ENCODE results near the gene TECPR2.
A peak's percentile ranks its signal among the peaks of the same experiment; 100 is the strongest.
"Not testable (repeated sequence)": the region's sequence is repeated elsewhere in the genome, so short reads cannot be mapped to it uniquely, and the experiment has no call there.

The TECPR2 gene

GRCh38 chr14:102508774-102509745 lies 146.3 kb downstream of the TECPR2 start:
- DNase-seq (ENCODE audit: low read depth in 3 of 3), result no peak

DNA sequence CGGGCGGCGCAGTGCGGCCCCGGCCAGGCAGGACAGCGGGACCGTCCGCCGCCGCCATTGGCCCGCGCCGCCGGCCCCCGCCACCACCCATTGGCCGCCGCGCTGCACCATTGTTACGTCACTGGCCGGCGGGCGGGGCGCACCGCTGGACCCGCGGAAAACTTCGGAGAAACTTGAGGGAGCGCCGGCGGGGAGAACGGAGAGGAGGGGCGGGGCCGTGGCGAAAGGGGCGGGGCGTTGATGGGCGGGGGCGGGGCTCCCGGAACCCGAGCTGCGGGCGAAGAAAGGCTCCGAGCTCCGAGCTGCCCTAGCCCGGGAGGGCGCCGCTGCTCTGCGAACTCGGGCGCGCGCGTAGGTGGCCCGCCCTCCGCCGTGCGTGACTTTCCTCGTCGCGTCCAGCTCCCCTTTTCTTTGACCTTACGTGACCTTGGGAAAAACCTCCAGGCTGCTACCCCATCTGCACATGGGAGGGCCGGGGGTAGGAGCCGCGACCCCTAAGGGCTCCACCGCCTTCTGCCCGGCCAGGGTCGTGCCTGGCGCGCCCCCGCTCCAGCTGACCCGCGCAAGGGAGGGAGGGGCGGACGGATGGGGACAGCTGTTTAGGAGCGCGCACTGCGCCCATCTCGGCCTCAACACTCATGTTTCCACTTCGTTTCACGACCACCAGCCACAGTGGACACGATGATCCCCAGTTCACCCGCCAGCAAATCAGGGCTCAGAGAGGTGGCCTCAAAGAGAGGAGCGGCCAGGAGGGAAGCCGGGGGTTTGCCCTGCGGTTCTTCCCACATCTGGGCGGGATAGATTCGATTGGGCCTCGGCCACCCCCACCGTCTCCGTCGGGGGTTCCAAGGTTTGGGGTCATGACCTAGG lies 147.2 kb downstream of the TECPR2 start, which contains the start of gene ANKRD9:
Gene ANKRD9 (minus strand): TSS at position 31 of the 870 bp plus-strand sequence. CDS start 1,887 bp downstream, outside the sequence.
- DNase-seq (ENCODE audit: low read depth in 3 of 3), result peak; percentile 87 to 88 (median 87)

DNA sequence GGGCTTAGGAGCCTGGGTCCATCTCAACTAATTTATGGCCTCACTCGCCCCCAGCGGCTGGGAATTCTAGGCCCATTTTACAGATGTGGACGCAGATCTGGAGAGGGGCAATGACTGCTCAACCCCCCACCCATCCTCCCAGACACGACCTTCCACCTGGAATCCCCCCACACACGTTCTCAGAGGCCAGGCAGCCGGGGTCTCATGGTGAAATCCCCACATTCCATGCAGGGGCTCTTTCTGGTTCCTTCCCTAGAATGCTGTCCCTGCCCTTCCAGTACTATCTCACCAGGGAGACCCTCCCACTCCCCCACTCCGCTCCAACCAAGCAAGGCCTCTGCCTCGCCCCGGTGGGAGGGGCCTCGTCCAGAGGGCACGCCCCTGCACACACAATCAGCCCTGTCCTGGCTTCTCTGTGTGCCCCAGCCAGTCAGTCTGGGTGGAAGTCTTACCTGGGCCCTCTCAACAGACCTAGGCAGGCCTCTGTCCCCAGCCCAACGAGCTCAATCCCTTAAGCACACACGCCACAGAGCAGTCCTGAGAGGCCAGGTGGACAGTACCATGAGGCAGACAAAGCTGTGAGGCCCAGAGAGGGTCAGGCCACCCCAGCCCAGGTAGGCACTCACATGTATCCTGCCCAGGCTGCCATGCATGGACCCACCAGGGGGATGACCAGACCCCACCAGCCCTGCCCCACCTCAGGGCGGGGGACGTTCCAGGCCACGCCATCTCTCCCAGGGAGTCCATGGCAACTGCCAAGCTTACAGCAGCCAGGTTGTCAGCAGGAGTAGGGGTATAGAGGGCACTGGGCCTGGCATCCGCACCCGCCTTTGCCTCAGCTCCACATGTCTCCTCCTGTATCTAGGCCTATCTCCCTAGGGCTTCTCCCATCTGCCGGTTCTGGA lies 148.1 kb downstream of the TECPR2 start:
- peak in 1 of 3 donors; percentile 18 for DNase-seq (ENCODE audit: low read depth in 3 of 3)

DNA sequence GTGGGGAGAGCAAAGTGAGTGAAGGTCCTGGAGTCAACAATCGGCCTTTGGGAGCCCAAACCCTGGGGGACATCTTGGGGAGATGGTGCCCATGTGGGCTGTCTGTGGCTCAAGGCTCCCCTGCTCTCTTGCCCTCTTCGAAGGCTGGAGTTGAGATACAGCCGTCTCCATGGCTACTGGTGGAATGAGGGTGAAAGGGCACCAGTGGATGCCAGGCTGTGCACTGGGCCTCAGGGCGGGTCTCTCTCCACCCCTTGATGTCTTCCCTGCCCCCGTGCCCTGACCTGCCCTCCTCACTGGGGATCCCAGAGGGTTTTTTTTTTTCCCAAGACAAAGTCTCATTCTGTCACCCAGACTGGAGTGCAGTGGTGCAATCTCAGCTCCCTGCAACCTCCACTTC lies 148.8 kb downstream of the TECPR2 start:
- no peak for DNase-seq (ENCODE audit: low read depth in 3 of 3)

DNA sequence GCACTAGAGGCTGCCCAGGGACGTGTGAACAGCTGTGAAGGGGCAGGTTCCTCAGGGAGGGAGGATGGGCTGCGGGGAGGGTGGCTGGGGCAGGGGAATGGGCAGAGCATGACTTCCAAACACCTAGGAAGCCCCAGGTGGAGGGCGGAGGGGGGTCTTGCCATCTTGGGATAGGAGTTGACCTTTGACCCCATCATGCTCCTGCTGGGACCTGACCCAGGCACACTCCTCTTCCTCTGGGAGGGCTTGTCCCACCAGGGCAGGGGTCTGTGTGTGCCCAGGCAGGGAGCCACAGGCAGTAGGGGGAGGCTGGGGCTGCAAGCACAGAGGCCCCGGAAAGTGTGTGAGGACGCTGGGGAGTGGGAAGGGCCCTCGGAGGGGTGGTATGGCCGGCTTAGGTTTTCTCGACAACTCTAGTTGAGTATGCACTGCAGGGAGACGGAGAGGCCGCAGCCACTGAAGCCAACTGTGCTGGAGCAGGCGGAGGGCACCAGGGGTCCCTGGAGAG lies 150.1 kb downstream of the TECPR2 start:
- DNase-seq (ENCODE audit: low read depth in 3 of 3), result no peak

- no peak for DNase-seq (ENCODE audit: low read depth in 3 of 3)
Measured at GRCh38 chr14:102513899-102514772, 151.4 kb downstream of the TECPR2 start.

DNA sequence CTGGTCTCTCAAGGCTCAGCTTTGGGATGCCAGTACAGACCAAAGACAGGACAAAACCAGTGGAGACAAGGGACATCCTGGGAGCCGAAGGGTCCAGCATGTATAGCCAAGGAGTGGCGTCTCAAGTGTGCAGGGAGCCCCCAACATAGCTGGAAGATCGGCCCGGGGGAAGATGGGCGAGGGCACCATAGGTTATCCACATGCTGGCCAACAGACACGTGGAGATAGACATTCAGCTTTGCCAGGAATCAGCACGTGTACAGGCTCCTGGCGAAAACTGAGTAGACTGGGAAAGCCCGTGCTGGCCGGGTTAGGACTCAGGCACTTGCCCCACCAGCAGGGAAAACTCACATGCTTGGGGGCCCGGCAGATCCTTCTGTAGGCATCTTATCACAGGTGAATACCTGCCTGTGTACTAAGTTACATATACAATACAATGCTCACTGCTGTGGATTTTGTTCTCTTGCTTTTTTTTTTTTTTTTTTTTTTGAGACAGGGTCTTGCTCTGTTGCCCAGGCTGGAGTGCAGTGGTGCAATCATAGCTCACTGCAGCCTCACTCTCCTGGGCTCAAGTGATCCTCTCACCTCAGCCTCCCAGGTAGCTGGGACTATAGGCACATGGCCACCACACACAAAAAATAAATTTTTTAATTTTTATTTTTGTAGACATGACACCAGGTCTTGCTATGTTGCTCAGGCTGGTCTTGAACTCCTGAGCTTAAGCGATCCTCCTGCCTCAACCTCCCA lies 152.4 kb downstream of the TECPR2 start:
- no peak for DNase-seq (ENCODE audit: low read depth in 3 of 3)

DNA sequence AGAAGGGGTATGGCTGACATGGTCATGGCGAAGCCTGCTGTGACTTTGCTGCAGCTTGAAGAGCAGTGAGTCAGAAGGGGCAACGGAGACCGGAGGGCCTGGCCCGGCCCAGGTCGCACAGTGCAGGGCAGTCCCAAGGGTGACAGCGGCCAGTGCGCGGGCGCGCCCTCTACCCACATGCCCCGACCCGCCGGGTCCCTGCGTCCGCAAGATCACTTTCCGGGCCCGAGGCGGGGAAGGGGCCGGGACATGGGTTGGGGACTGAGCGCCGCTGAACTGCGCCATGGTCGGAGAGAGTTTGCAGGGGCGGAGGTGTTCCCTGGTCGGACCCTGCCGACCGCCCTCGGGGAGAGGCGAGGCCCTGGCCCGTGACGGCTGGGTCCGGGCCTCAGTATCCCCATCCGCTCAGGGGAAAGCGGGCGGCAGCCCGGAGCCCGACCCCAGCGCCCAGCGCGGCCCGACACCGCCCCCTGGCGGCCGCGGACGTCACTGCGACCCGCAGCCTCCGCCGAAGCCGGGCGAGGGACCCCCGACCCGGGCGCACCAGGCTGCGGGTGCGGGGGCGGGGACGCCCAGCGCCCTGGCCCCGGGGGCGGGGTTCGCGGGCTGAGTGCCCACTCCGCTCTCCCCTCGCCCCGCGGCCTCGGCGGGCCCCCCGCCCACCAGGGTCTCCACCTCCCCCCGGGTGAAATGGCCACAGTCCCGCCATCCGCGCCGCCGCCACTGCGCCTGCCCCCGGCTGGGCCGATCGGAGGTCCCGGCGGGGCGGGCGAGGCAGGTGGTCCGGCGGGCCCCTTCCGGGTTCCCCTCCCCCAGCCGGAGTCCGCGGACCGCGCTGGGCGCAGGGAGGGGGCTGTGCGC lies 154.0 kb downstream of the TECPR2 start:
- DNase-seq (ENCODE audit: low read depth in 3 of 3), result peak in 2 of 3 donors; percentile 18 to 52

GRCh38 chr14:102517392-102518062 lies 154.8 kb downstream of the TECPR2 start:
- no peak for DNase-seq (ENCODE audit: low read depth in 3 of 3)

GRCh38 chr14:102518063-102518648 lies 155.4 kb downstream of the TECPR2 start:
- DNase-seq (ENCODE audit: low read depth in 3 of 3), result no peak

DNA sequence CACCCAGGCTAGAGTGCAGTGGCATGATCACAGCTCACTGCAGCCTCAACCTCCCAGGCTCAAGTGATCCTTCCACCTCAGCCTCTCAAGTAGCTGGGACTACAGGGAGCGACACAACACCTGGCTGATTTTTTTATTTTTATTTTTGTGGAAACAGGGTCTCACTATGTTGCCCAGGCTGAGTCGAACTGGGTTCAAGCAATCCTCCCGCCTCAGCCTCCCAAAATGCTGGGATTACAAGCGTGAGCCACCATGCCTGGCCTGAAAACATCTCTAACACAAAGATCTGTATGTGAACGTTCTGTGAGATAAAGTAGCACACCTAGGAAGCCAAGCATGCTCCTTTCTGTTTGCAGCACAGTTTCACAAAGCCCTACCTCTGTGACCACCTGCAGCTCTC lies 157.0 kb downstream of the TECPR2 start:
- not testable (repeated sequence) for DNase-seq (ENCODE audit: low read depth in 3 of 3)

DNA sequence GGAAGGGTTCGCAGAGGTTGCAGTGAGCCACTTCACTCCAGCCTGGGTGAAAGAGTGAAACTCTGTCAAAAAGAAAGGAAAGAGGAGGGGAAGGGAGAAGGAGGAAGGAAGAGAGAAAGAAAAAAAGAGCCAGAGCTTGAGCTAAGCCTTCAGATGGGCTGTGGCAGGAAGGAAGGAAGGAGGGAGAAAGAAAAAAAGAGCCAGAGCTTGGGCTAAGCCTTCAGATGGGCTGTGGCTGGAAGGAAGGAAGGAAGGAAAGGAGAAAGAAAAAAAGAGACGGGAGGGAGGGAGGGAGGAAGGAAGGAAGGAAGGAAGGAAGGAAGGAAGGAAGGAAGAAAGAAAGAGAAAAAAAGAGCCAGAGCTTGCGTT lies 160.4 kb downstream of the TECPR2 start:
- DNase-seq (ENCODE audit: low read depth in 3 of 3), result no peak

DNA sequence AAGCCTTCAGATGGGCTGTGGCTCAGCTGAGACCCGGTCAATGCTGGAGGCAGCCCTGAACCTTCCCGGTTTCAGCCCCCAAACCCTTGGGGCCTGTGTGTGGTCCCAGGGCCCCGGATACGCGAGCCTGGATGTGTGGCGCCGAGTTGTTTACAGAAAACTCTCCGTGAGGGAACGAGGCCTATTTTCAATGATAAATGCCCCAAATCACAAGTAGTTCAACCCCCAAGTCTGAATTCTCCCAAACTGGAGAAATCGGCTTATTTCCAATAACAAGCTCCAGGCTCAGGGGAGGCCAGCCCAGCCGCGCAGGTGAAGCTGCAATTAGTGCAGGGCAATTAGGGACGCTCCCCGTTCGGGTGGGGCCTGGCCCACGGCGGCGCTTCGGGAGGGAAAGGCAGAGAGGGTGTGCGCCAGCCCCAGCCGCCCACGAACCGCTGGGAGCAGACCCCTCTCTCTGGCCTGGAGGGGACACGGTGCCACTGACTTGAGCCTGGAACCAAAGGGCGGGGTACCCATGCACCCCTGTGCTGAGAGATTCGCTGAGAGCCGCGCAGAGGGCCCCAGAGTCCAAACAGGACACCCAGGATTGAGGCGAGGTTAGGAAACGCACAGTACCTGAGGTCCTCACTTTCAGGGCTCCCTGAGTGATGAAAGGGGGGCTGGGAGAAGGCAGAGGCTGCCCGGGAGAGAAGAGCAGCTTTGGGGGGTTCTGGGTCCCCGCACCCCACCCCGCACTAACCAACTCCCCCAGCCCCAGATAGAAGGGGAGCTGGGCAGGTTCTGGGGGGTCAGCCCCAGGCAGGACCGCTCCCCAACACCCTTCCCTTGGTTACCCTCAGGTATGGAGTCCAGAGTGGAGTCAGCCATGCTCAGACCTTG lies 161.1 kb downstream of the TECPR2 start:
- DNase-seq (ENCODE audit: low read depth in 3 of 3), result no peak

DNA sequence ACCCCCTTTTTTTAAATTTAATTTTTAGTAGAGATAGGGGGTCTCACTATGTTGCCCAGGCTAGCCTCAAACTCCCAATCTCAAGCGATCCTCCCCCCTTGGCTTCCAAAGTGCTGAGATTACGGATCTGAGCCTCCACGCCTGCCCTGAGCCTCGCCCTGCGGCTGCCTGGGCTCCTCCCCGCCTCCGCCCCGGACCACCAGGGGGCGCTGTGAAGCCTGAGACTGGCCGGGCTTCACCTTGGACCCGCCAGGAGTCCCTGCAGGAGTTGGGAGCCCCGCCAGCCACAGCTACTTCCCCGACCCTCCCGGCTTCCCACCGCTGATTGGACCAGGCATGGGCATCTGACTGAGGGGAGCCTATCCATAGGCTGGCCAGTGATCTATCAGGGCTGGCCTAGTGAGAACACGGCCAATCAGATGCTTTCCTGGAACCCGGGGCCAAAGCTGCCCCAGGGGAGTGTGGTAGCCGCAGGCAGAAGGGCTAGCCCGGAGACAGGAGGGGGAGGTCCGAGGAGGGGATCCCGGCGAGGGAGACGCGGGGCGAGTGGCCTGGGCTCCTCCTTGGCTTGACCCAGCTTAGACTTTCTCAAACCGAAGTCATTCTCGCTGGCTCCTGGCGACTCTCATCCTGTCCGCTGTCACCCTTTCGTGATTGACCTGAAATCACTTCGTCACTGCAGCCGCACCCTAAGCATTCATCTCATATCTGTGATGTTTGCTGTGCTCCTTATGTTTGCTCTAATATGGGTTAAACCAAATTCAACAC lies 161.9 kb downstream of the TECPR2 start:
- peak; percentile 96 for DNase-seq (ENCODE audit: low read depth in 3 of 3)

DNA sequence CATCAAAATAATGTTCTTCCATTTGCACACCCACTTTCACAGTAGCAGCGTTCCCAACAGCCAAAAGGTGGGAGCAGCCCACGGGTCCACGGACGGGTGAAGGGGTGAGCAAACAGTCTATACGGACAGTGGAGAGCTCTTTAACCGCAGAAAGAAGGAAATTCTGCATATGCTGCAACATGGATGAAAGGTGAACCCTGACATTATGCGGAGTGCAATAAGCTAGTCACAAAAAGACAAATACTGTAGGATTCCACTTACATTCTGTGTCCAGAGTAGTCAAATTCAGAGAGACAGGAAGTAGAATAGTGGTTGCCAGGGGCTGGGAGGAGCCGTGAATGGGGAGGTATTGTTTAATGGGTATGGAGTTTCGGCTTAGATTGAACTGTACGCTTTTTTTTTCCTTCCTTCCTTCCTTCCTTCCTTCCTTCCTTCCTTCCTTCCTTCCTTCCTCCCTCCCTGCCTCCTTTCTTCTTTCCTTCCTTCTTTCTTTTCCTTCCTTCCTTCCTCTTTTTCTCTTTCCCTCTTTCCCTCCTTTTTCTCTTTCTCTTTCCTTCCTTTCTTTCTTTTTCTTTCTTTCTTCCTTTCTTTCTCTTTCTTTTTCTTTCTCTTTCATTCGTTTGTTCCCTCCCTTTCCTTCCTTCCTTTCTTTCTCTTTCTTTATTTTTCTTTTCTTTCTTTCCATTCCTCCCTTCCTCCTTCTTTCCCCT lies 162.6 kb downstream of the TECPR2 start:
- peak in 1 of 3 donors; percentile 20 for DNase-seq (ENCODE audit: low read depth in 3 of 3)

Data from stimulated activated CD4-positive, alpha-beta T cell treated with anti-CD3 and anti-CD28 coated beads, TNF-alpha, amount 100 ng/mL, for 48 hours (primary cell).